Breast epithelium (tissue), 4 donors: ENCODE data around the gene ATP13A3. TPM values are rescaled to one million over a fixed set of nuclear protein-coding genes. Genes with fewer than 3 reads are reported as not detected.
"Not testable (repeated sequence)": the region's sequence is repeated elsewhere in the genome, so short reads cannot be mapped to it uniquely, and the experiment has no call there.

Experiments used
- DNase-seq, 2 donors: peaks; one replicate each; pipeline ENCODE4 v3.0.0-alpha.2; 2019; ENCODE audit warnings: low spot score in 2 of 2
- H3K27ac ChIP-seq, 2 donors: fragments of 200-600 bp; sonication (generic) in 1 of 2; one replicate each; pipeline ENCODE4 v1.5.1; 2016 to 2019; ENCODE audit warnings: mild to moderate bottlenecking in 1 of 2
- H3K27me3 ChIP-seq, 2 donors: fragments of 200-600 bp; sonication (generic) in 1 of 2; one replicate each; pipeline versions ENCODE4 v1.5.1 to v1.6.0; 2017 to 2019; ENCODE audit warnings: control low read depth in 1 of 2, mild to moderate bottlenecking in 1 of 2
- H3K36me3 ChIP-seq: fragments of 200-600 bp; one replicate; pipeline ENCODE4 v1.5.1; 2019
- H3K4me1 ChIP-seq, 2 donors: fragments of 200-600 bp; sonication (generic); one replicate each; pipeline ENCODE4 v1.5.1; 2016 to 2019; ENCODE audit warnings: control low read depth in 1 of 2
- H3K4me3 ChIP-seq, 3 donors: fragments of 200-600 bp; sonication (generic); 1 replicate in 2 of 3; 2 replicates in 1 of 3; pipeline ENCODE4 v1.5.1; 2016 to 2019; ENCODE audit warnings: mild to moderate bottlenecking in 3 of 3, moderate library complexity in 2 of 3
- H3K9me3 ChIP-seq, 2 donors: fragments of 200-600 bp; sonication (generic) in 1 of 2; one replicate each; pipeline ENCODE4 v1.5.1; 2016 to 2019; ENCODE audit warnings: control low read depth in 1 of 2
- POLR2A ChIP-seq: fragments of 450-650 bp; IDR thresholded peaks from one replicate; pipeline ENCODE4 v1.6.1; 2016; ENCODE audit warnings: antibody characterized with exemption, mild to moderate bottlenecking, moderate library complexity
- POLR2AphosphoS5 ChIP-seq, 3 donors: sonication (generic); formaldehyde crosslinking; IDR thresholded peaks; one replicate each; pipeline ENCODE4 v1.6.1; 2017; ENCODE audit warnings: antibody characterized with exemption in 3 of 3
- intact Hi-C: fragments of 100-400 bp; cut with DNase I; formaldehyde crosslinking; loops from one replicate; pipeline ENCODE4 v1.15.1; 2023; ENCODE audit warnings: low total_unique reads
- total RNA-seq, 3 donors: library from RNA; depleted of rRNA; stranded (reverse); fragments of >200 nt; gene quantifications; one replicate each; pipeline ENCODE4 v1.1.0, GENCODE V29; 2016
- TF ChIP-seq, protein P1 (sequence below), 3 donors: fragments of 450-650 bp; IDR thresholded peaks; one replicate each; pipeline ENCODE4 v1.5.1; 2016 to 2017; ENCODE audit warnings: antibody characterized with exemption in 3 of 3, mild to moderate bottlenecking in 3 of 3, moderate library complexity in 3 of 3

Gene ATP13A3
- total RNA-seq, 3 donors from 2014 or later, result 132 to 170 (median 142) TPM

DNA sequence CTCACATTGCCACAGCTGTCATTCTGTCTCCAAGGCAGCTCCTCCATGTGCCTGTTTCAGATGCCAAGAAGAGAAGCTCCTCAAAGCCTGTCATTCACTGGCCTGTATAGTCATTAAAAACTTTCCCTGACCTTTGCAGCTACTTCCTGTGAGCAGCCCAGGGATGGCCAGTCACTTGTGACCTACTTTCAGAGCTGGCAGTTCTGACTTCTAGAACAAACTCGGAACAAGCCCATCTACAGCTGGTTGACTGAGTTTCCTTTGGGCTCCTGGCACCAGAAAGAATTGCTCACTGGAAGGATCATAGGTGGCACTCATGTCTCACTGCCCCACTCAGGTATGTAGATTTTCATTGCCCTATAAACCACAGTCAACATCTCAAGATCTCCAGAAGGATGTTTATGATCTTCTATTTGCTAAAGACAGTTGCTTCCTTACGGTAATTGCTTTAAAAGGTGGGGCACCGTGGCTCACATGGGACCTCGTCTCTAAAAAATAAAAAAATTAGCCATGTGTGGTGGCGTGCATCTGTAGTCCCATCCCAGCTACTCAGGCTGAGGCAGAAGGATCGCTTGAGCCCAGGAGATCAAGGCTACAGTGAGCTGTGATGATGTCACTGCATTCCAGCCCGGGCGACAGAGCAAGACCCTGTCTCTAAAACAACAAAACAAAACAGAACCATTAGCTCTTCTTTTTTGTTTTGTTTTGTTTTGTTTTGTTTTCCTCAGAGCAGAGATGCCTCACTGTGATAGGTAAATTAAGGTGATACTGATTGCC is 11.2 kb upstream of the ATP13A3 start:
- Histone ChIP-seq H3K27ac (peak overlapping the region in 1 of 2 donors; percentile 32), H3K9me3 (no peaks in the 10 kb centered on the region), H3K36me3 (no peaks in the 10 kb centered on the region), H3K4me1 (no peaks in the 10 kb centered on the region), H3K27me3 (no peaks in the 10 kb centered on the region), H3K4me3 (no peak overlapping the region)
- intact Hi-C loops, result no loop called here
- TF ChIP-seq POLR2AphosphoS5 (IDR thresholded peaks at IDR 0.05) (no peak), POLR2A (no peak)
- TF ChIP-seq, protein P1, sequence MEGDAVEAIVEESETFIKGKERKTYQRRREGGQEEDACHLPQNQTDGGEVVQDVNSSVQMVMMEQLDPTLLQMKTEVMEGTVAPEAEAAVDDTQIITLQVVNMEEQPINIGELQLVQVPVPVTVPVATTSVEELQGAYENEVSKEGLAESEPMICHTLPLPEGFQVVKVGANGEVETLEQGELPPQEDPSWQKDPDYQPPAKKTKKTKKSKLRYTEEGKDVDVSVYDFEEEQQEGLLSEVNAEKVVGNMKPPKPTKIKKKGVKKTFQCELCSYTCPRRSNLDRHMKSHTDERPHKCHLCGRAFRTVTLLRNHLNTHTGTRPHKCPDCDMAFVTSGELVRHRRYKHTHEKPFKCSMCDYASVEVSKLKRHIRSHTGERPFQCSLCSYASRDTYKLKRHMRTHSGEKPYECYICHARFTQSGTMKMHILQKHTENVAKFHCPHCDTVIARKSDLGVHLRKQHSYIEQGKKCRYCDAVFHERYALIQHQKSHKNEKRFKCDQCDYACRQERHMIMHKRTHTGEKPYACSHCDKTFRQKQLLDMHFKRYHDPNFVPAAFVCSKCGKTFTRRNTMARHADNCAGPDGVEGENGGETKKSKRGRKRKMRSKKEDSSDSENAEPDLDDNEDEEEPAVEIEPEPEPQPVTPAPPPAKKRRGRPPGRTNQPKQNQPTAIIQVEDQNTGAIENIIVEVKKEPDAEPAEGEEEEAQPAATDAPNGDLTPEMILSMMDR (IDR thresholded peaks at IDR 0.05), result no peak
- no peak for DNase-seq

- TF ChIP-seq POLR2A, result no peak
- TF ChIP-seq, protein P1 (IDR thresholded peaks at IDR 0.05), result no peak
- TF ChIP-seq POLR2AphosphoS5 (IDR thresholded peaks at IDR 0.05), result no peak
- H3K27ac ChIP-seq, result no peak overlapping the region
- H3K9me3 ChIP-seq, result no peaks in the 10 kb centered on the region
- H3K4me1 ChIP-seq, result no peaks in the 10 kb centered on the region
- no peak for DNase-seq
- no peaks in the 10 kb centered on the region for H3K36me3 ChIP-seq
- intact Hi-C loops, result no loop called here
- H3K27me3 ChIP-seq, result no peaks in the 10 kb centered on the region
- no peak overlapping the region for H3K4me3 ChIP-seq
These were observed 9.6 kb upstream of the ATP13A3 start for GRCh38 chr3:194496217-194496919.

- Histone ChIP-seq H3K9me3 (no peaks in the 10 kb centered on the region), H3K27ac (peak overlapping the region; percentile 25 to 74), H3K27me3 (no peaks in the 10 kb centered on the region), H3K4me1 (no peaks in the 10 kb centered on the region), H3K36me3 (no peaks in the 10 kb centered on the region), H3K4me3 (no peak overlapping the region)
- intact Hi-C loops, result no loop called here
- DNase-seq, result no peak
- TF ChIP-seq POLR2A (no peak), POLR2AphosphoS5 (IDR thresholded peaks at IDR 0.05) (no peak)
- TF ChIP-seq, protein P1 (IDR thresholded peaks at IDR 0.05), result no peak
These were observed 8.2 kb upstream of the ATP13A3 start for GRCh38 chr3:194494951-194495374.

GRCh38 chr3:194493995-194494927 is 7.5 kb upstream of the ATP13A3 start:
- DNase-seq, intact Hi-C loops, H3K9me3 ChIP-seq, H3K4me1 ChIP-seq, H3K4me3 ChIP-seq, H3K27me3 ChIP-seq, H3K36me3 ChIP-seq: not testable (repeated sequence)
- H3K27ac ChIP-seq, result peak overlapping the region; percentile 25 to 74

DNA sequence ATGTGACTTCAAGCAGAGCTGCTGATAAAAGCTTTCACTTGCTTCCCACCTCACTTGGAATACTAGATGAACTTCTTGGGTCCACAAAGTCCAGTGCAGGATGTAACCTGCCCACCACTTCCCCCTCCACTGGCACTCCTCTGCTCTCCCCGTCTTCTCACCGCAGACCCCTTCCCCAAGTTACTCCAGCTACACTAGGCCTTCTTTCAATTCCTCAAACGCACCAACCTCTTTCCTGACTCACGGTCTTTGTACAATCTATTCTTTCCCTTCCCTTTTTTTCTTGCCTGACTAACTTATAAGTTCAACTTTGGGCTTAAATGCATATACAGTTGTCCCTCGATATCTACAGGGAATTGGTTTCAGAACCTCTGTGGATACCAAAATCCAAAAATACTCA is 5.2 kb upstream of the ATP13A3 start:
- H3K36me3 ChIP-seq, result no peaks in the 10 kb centered on the region
- TF ChIP-seq POLR2AphosphoS5 (IDR thresholded peaks at IDR 0.05), result no peak
- TF ChIP-seq, protein P1 (IDR thresholded peaks at IDR 0.05), result no peak
- intact Hi-C loops, result no loop called here

More for the DNA sequence above, 5.2 kb upstream of the ATP13A3 start:
- Histone ChIP-seq H3K27me3 (no peaks in the 10 kb centered on the region), H3K27ac (no peak overlapping the region), H3K9me3 (no peaks in the 10 kb centered on the region), H3K4me3 (no peak overlapping the region), H3K4me1 (no peaks in the 10 kb centered on the region)
- no peak for DNase-seq
